Left forelimb (tissue), 1 donor: ENCODE results near the gene LEFTY1.
"Not testable (repeated sequence)": the region's sequence is repeated elsewhere in the genome, so short reads cannot be mapped to it uniquely, and the experiment has no call there.

ENCODE experiments used
- DNase-seq: peaks from one replicate; pipeline ENCODE4 v3.0.0-alpha.2; 2018; ENCODE audit warnings: low spot score

The LEFTY1 gene

DNA sequence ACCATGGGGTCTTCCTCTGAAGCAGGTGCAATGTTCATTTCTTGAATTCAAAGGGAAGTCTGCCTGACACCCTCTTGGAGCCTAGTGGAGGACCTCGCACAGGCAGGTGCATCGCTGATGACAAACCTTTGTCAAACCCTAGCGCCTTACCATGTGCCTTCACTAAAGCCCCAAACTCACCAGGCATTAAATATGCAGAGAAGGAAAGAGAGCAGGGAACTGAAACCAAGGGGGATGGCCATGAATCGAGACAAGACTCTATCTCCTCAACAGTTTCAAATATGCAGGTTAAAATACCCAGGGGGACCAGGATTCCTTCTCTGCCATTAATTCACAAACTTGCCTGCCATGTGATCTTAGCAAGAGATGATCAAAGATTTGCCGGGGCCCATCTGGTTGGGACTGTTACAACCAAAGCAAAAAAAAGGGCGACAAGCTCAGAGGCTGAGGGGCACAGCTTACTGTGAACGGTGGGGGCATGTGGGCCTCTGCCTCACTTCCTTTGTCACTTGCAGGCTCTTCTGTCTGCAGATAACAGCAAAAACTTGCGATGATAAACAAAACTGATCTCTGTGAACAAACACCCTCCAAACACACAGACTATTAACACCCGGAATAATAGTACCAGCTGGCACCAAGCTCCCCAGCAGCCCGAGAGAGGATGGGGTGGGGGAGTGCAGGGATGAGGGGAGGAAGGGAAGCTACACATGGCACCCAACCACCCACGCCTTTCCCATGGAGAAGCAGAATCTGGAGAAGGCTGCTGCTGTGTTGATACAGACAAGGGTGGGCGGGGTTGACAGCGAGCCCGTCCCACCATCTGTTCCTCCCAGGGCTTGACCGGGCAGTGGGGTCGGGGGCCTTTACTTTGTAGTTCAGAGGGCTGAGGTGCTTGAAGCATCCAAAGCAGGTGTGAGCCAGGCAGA is 40.7 kb downstream of the LEFTY1 start:
- DNase-seq = no peak

DNA sequence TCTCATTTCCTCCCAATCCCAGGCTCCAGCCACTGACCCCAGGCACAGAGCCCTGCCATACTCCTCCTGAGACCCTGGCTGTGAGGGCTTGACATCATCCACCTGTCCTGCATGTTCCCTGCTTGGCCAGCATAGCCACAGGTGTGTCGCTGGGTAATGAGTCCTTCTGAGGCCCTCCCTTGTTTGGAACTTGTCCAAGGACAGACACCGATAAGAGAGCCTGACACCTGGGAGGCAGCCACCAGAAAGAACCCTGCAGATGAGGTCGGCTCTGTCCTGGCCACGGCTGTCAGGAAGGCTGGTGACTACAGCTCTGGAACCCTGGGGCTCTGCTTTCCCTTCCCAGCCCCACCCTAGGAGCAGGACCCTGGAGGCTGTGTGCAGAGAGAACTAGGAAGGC is 41.3 kb downstream of the LEFTY1 start:
- DNase-seq = no peak

DNA sequence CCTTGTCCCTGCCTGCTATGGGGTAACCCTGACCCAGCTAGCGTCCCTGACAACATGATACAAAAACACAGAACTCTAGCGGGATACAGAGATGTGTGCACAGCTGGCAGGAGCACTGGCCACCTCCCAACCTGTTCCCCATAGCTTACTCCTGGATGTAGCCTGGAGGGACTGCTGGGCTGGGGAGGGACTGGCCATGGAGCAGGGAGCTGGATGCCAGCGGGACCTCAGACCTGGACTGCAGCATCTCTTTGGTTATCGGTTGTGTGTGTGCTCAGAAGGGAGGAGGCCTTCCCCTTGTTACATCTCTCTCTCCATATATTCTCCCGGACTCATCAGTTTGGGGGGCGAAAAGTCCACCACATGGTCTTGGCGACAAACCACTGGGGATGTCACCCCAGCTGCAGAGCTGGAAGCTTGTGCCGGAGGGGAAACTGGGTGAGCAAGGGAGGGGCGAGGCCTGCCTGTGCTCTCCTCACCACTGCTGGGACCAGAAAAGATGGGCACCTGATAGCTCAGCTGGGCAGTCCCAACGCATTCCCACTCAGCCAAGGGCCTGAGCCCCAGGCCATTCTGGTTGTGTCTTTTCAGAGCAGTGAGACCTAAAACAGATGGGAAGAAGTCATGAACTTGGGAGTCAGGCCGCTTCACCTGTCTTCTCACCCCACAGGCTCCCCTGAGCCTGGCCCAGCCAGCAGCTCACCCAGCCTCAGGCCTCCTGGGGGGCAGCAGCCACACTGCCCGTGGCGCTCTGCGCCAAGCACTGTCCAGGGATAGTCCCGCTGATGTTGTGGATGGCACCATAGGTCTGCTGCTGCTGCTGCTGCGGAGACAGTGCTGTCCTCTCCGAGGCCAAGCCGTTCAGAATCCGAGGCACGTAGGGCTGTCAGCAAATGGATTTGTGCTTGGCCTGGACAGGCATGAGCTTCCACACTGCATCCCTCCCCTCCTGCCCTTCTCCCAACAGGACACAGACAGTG is 42.3 kb downstream of the LEFTY1 start:
- DNase-seq = no peak

DNA sequence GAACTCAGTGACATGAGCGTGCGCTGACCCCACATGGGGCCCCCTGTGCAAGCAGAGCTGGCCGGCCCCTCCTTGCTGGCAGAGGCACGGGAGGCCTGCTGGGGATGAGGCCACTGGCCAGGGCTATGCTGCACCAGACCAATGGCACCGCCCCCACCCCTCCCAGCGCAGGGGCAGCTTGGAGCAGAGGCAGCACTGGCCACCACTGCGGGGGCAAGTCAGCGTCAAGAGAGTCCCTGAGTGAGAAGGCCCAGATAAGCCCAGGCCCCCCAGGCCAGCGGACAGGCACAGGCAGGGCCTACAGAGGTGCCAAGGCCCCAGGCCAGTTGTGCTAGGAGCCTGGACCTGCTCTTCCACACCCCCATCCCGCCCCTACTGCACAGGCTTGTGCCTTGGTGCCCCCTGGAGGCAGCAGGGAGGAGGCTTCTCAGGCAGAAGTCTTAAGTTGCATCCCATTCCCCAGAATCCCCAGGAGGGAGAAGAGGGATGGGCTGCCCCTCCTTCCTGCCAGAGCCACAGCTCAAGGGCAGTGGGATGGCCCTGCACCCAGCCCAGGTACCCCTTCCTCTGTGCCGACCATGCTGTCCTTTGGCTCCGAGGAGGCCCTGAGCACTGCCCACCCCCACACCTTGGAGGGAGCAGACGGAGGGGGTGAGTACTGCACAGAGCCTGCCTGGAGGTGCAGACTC is 43.2 kb downstream of the LEFTY1 start:
- DNase-seq = peak; percentile 77

DNA sequence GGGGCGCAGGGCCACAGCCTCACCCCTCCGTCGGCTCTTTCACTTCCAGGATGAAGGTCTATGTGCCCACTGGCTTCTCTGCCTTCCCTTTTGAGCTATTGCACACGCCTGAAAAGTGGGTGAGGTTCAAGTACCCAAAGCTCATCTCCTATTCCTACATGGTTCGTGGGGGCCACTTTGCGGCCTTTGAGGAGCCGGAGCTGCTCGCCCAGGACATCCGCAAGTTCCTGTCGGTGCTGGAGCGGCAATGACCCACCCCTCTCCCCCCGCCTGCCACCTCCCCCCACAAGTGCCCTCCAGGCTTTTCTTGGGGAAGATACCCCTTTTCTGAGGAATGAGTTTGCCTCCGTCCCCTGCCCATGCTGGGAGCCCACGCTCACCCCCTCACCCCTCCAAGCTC is 43.8 kb downstream of the LEFTY1 start:
- DNase-seq = no peak

DNA sequence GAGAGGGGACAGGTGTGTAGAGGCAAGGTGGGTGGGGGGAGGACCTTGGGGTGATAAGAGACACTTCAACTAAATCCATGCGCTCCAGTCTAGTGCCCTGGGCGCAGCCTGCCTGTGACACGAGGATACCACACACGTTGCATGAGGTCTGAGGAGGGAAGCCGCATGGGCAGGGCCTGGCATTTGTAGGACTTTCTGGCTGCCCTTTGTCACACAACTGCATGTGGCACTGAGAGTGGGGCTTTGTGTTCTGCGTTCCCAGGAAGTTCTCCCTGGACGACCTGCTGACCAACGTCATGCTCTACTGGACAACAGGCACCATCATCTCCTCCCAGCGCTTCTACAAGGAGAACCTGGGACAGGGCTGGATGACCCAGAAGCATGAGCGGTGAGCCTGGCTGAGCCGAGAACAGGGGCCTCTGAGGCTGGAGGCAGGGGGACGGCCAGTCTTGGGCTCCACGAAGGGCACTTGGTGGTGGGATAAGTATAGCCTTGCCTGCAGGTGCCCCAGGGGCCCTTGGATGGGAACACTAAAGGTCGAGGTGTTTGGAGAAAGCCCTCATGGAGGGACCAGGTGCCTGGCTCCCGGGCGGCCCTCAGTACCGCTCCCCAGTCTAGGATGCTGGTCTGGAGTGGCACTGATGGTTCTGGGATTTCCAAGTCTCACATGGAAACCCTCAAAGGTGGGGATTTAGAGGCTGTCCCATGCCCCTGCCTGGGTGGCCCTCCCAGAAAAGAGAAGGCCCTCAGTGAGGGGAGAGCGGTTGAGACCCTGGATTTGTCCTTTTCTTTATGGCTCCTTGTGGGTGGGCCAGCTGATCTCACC is 44.5 kb downstream of the LEFTY1 start:
- DNase-seq = no peak

DNA sequence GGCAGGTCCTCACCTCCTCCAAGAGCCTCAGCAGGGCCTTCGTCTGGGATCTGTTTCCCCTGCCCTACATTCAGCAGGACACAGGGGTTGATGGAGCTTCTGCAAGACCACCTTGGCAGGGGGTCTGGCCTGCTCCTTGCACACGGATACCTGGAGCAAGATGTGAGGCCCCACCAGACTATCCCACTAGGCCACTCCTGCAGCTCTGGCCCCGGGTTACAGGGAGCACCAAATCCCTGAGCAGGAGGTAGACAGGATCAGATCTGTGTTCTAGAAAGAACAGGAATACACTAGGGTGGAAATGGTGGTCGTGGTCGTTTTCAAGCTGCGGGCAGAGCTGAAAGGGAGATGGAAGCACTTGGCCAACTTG is 45.5 kb downstream of the LEFTY1 start:
- DNase-seq = no peak

DNA sequence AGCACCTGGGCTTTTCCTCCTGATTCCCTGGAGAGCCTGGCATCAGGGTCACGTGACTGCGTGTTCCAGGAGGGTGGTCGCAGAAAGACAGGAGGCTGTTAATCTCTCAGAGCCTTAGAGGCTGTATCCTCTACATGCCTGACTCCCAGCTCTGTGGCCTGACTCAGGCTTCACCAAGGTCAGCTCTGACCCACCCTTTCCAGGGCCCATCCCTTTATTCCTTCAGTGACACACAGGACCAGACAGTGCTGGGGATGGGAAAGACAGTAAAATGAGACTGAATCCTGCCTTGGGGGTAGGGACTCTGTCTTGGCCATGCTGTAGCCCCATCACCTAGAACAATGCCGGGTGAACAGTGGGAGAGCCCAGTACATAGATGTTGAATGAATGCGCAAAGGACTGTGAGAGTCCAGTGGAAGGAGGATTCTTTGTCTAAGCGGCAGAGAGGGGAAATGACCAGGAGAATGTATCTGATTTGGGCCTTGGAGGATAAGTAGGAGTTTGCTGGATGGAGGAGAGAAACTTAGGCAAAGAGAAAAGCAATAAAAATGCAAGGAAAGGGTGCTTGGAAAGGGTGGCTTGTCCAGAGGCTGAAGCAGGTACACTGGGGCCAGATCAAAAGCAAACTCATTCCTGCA is 46.0 kb downstream of the LEFTY1 start:
- no peak for DNase-seq

DNA sequence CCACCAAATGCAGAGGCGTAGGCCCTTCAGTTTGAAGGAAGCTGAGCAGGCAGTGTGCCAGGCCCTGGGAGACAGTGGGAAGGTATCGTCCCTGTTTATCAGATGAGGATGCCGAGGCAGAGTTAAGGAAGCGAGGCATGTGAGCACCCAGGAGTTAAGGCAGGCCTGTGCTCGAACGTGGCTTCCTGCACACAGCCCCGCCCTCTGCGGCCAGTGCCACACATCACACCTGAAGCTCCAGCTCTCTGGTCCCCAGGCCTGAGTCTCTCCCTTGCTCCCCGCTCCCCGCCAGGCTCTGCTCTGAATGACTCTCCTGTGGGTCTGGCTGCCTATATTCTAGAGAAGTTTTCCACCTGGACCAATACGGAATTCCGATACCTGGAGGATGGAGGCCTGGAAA is 46.9 kb downstream of the LEFTY1 start:
- DNase-seq = no peak

DNA sequence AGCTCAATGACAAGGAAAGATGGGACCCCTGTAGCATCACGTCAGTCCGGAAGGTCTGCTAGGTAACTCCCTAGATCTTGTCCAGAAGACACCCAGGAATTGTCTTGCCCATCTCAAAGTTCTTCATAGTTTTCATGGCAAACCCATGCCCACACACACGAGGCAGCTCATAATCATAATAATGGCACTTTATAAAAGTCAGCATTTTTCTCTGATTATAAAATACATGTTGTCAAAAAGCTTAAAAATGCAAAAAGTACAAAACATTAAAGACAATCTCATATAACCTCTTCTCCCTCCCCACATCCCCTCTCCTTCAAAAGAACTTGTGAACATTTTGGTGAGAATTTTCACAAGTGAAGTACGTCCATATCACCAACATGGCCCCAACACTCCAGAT is 48.2 kb downstream of the LEFTY1 start:
- DNase-seq = no peak

DNA sequence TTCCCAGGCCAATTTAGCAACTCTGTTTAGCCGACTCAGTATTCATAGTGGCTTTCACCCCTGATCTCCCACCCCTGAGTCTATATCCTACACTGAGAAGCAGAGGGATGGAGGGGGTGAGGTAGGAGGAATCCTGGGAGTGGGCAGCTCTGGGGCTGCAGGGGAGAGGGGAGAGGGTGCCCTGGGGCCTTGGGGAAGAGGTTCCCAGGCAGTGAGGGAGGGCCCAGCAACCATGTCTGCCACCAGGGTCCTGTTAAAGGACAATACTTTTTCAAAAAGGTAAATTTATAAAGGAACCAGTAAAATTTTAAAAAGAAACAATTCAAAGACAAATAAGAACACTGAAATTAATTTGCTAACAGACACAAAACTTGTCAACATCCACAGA is 48.7 kb downstream of the LEFTY1 start:
- DNase-seq = no peak

DNA sequence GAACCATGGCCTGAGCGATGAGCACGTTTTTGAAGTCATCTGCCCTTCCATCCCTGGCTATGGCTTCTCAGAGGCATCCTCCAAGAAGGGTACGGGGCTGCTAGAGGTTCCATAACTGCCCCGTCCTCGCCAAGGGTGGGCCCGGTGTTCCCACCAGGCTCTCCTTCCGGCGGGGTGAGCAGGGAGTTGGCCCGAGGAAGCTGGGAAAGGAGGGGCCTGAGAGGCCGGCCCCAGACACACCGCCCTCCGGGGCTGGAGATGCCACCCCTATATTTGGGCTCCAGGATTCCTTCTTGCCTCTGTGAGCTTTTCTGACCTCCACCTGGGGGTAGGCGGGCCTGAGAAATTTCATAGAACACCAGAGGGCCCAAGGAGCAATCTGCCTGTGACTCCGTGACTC is 50.2 kb downstream of the LEFTY1 start:
- DNase-seq = no peak

DNA sequence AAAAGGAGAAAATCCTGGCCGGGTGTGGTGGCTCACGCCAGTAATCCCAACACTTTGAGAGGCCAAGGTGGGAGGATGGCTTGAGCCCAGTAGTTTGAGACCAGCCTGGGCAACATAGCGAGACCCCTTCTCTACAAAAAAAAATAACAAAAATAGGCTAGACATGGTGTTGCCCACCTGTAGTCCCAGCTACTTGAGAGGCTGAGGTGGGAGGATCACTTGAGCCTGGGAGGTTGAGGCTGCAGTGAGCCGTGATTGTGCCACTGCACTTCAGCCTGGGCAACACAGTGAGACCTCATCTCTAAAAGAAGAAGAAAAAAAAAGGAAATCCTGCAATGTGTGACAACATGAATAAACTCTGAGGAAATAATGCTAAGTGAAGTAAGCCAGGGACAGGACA is 52.6 kb downstream of the LEFTY1 start:
- not testable (repeated sequence) for DNase-seq
